ENCODE results near the gene GDPD1.
"Not testable (repeated sequence)": the region's sequence is repeated elsewhere in the genome, so short reads cannot be mapped to it uniquely, and the experiment has no call there.

GDPD1 gene

DNA sequence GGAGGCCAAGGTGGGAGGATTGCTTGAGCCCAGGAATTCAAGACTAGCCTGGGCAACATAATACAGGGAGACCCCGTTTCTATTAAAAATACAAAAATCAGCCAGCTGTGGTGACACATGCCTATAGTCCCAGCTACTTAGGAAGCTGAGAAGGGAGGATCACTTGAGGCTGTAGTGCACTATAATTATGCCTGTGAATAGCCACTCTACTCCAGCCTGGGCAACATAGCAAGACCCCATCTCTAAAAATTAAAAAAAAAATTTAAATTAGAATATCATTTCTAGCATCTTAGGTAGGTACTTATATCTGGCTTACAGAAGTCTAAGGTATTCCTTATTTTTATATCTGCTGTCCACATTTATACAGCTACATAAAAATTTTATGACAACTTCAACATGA, 18.0 kb upstream of the GDPD1 start:
- POLR2A ChIA-PET: no interaction called here

DNA sequence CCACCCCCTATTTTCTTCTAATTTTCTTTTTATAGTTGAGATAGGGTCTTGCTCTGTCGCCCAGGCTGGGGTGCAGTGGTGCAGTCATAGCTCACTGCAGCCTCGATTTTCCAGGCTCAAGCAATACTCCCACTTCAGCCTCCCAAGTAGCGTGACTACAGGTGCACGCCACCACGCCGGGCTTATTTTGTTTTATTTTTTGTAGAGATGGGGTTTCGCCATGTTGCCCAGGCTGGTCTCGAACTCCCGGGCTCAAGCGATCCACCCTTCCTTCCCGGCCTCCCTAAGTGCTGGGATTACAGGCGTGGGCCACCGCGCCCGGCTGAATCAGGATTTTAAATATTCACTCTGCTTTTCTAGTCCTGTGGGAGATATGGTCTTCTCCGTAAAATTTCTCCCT, 941 bp upstream of the GDPD1 start:
- Histone ChIP-seq H3K27me3 (replicated peaks in 2 of 5; ENCODE audit: control insufficient read depth in 4 of 5, insufficient read depth in 5 of 5, low read length in 4 of 5) (no peaks in the 10 kb centered on the region), H3K36me3 (ENCODE audit: control insufficient read depth in 4 of 4, insufficient read depth in 4 of 4, low read length in 3 of 4) (peaks cover 0 to 7% (median 4%) of the 10 kb centered on the region in 4 experiments), H3K4me1 (ENCODE audit: control extremely low read depth in 1 of 4, control insufficient read depth in 4 of 4, insufficient read depth in 4 of 4, low read length in 3 of 4) (peaks cover 2 to 17% (median 10%) of the 10 kb centered on the region in 4 experiments), H3K9me3 (ENCODE audit: control extremely low read depth in 1 of 5, control insufficient read depth in 4 of 5, insufficient read depth in 2 of 5, low read depth in 1 of 5, low read length in 4 of 5) (no peaks in the 10 kb centered on the region), H3K27ac (ENCODE audit: insufficient read depth in 1 of 2, low read depth in 1 of 2, low read length in 2 of 2, poor library complexity in 1 of 2, severe bottlenecking in 2 of 2) (peak overlapping the region in 1 of 2 experiments; percentile 95), H3K4me3 (ENCODE audit: control insufficient read depth in 1 of 7, extremely low read depth in 1 of 7, insufficient read depth in 4 of 7, low read depth in 2 of 7, low read length in 6 of 7) (peak overlapping the region in 1 of 7 experiments; percentile 95)
- ChIA-PET CTCF (interaction anchor here (0.8 kb wide), 1 partner anchor 70 kb away, joined by 3 read pairs; no protein-coding TSS in a partner anchor), POLR2A (interaction anchor here (0.9 kb wide), 1 partner anchor 64 kb away, joined by 3 read pairs; the partner anchor contains the start of gene SKA2)
- 98% methylated on average over 8 of the region's 16 CpGs for WGBS (ENCODE audit: insufficient coverage)
- no peak for DNase-seq

More for the DNA sequence above, 18.0 kb upstream of the GDPD1 start:
- CTCF ChIA-PET: no interaction called here
- Histone ChIP-seq H3K27ac (ENCODE audit: insufficient read depth in 1 of 2, low read depth in 1 of 2, low read length in 2 of 2, poor library complexity in 1 of 2, severe bottlenecking in 2 of 2) (no peak overlapping the region), H3K27me3 (replicated peaks in 2 of 5; ENCODE audit: control insufficient read depth in 4 of 5, insufficient read depth in 5 of 5, low read length in 4 of 5) (no peaks in the 10 kb centered on the region), H3K36me3 (ENCODE audit: control insufficient read depth in 4 of 4, insufficient read depth in 4 of 4, low read length in 3 of 4) (peaks cover 5 to 38% (median 18%) of the 10 kb centered on the region in 4 experiments), H3K4me1 (ENCODE audit: control extremely low read depth in 1 of 4, control insufficient read depth in 4 of 4, insufficient read depth in 4 of 4, low read length in 3 of 4) (no peaks in the 10 kb centered on the region), H3K4me3 (ENCODE audit: control insufficient read depth in 1 of 7, extremely low read depth in 1 of 7, insufficient read depth in 4 of 7, low read depth in 2 of 7, low read length in 6 of 7) (no peak overlapping the region), H3K9me3 (ENCODE audit: control extremely low read depth in 1 of 5, control insufficient read depth in 4 of 5, insufficient read depth in 2 of 5, low read depth in 1 of 5, low read length in 4 of 5) (no peaks in the 10 kb centered on the region)
- DNase-seq: no peak
- WGBS (ENCODE audit: insufficient coverage): 100% methylated on average over 1 of the region's 1 CpG

DNA sequence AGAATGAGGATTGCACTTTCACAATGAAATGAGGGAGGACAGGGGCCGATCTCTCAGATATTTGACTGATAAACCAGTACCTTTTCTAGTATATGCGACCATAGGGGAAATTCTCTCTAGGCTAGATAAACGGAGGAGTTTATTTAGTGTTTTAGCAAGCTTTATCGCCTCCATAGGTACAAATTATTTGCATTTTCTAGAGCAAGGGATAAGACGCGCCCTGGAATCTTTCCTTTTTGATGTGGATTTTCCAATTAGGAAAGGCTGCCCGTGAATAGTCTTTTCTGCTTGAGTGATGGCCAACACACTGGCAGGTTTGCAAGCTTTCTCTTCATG, 351 bp upstream of the GDPD1 start:
- H3K27me3 ChIP-seq (replicated peaks in 2 of 5; ENCODE audit: control insufficient read depth in 4 of 5, insufficient read depth in 5 of 5, low read length in 4 of 5): no peaks in the 10 kb centered on the region
- H3K9me3 ChIP-seq (ENCODE audit: control extremely low read depth in 1 of 5, control insufficient read depth in 4 of 5, insufficient read depth in 2 of 5, low read depth in 1 of 5, low read length in 4 of 5): no peaks in the 10 kb centered on the region
- ChIA-PET POLR2A (interaction anchor here (0.9 kb wide), 1 partner anchor 65 kb away, joined by 3 read pairs; the partner anchor contains the start of gene SKA2), CTCF (interaction anchor here (0.7 to 0.8 kb wide), 3 partner anchors 18 to 220 kb away, joined by 3 to 4 read pairs (median 3); no protein-coding TSS in a partner anchor)
- H3K27ac ChIP-seq (ENCODE audit: insufficient read depth in 1 of 2, low read depth in 1 of 2, low read length in 2 of 2, poor library complexity in 1 of 2, severe bottlenecking in 2 of 2): peak overlapping the region in 1 of 2 experiments; percentile 95
- peaks cover 0 to 5% (median 0%) of the 10 kb centered on the region in 4 experiments for H3K36me3 ChIP-seq (ENCODE audit: control insufficient read depth in 4 of 4, insufficient read depth in 4 of 4, low read length in 3 of 4)
- peaks cover 2 to 17% (median 10%) of the 10 kb centered on the region in 4 experiments for H3K4me1 ChIP-seq (ENCODE audit: control extremely low read depth in 1 of 4, control insufficient read depth in 4 of 4, insufficient read depth in 4 of 4, low read length in 3 of 4)
- peak overlapping the region; percentile 53 to 99 (median 95) for H3K4me3 ChIP-seq (ENCODE audit: control insufficient read depth in 1 of 7, extremely low read depth in 1 of 7, insufficient read depth in 4 of 7, low read depth in 2 of 7, low read length in 6 of 7)
- no peak for DNase-seq
- 30% methylated on average over 6 of the region's 7 CpGs for WGBS (ENCODE audit: insufficient coverage)

DNA sequence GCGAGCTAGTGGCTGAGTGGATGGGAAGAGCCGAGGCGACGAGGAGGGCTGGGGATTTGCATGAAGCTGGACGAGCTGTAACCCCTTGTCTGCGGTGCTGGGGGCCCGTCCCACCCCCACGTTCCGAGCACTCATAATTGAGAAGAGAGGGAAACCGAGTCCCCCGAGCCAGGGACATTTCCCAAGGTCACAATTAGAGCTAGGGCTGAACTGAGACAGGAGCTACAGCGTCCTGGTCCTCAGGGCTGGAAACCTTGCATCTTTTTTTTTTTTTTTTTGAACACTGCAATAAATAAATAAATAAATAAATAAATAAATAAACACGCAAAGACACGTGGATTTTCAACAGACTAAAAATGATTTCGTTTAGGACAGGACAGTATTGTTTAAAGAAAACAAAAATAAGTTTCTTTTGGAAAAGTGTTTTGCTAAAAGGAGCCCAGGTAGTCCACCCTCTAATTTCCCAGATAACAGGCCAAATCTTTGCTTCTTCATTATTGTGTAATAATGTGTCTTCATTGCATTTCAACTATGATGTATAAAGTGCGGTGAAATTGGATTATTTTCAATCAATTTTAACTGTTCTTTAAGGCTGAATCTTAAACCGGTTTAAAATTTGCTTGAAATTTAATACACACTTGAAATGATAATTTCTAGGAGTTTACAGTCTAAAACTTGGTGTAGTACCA, 992 bp downstream of the GDPD1 start:
- POLR2A ChIA-PET: interaction anchor here (0.6 kb wide), 1 partner anchor 56 kb away, joined by 3 read pairs; no protein-coding TSS in a partner anchor
- H3K4me1 ChIP-seq (ENCODE audit: control extremely low read depth in 1 of 4, control insufficient read depth in 4 of 4, insufficient read depth in 4 of 4, low read length in 3 of 4): peaks cover 2 to 17% (median 10%) of the 10 kb centered on the region in 4 experiments
- no peaks in the 10 kb centered on the region for H3K9me3 ChIP-seq (ENCODE audit: control extremely low read depth in 1 of 5, control insufficient read depth in 4 of 5, insufficient read depth in 2 of 5, low read depth in 1 of 5, low read length in 4 of 5)
- 0% methylated on average over 9 of the region's 17 CpGs for WGBS (ENCODE audit: insufficient coverage)
- no peaks in the 10 kb centered on the region for H3K36me3 ChIP-seq (ENCODE audit: control insufficient read depth in 4 of 4, insufficient read depth in 4 of 4, low read length in 3 of 4)
- H3K27me3 ChIP-seq (replicated peaks in 2 of 5; ENCODE audit: control insufficient read depth in 4 of 5, insufficient read depth in 5 of 5, low read length in 4 of 5): no peaks in the 10 kb centered on the region
- H3K4me3 ChIP-seq (ENCODE audit: control insufficient read depth in 1 of 7, extremely low read depth in 1 of 7, insufficient read depth in 4 of 7, low read depth in 2 of 7, low read length in 6 of 7): peak overlapping the region; percentile 91 to 99 (median 95)
- no peak for DNase-seq
- CTCF ChIA-PET: interaction anchor here (0.5 to 1.5 kb wide), 5 partner anchors 9 to 221 kb away, joined by 3 to 5 read pairs (median 4); no protein-coding TSS in a partner anchor
- peak overlapping the region; percentile 88 to 95 for H3K27ac ChIP-seq (ENCODE audit: insufficient read depth in 1 of 2, low read depth in 1 of 2, low read length in 2 of 2, poor library complexity in 1 of 2, severe bottlenecking in 2 of 2)

DNA sequence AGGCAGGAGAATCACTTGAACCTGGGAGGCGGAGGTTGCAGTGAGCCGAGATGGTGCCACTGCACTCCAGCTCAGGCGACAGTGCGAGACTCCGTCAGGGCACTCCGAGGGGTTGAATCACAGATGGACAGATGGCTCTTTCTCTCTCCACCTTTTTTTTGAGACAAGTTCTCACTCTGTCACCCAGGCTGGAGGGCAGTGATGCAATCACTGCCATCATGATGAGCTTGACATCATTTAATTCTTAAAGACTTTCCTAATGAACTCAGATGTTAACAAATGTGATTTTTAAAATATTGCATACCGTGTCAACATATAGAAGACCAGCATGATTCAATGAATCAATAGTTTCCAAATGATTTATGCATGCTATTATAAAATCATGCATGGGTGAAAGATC, 3.5 kb downstream of the GDPD1 start:
- POLR2A ChIA-PET: no interaction called here
- H3K27me3 ChIP-seq (replicated peaks in 2 of 5; ENCODE audit: control insufficient read depth in 4 of 5, insufficient read depth in 5 of 5, low read length in 4 of 5): no peaks in the 10 kb centered on the region
- DNase-seq: no peak
- H3K4me1 ChIP-seq (ENCODE audit: control extremely low read depth in 1 of 4, control insufficient read depth in 4 of 4, insufficient read depth in 4 of 4, low read length in 3 of 4): peaks cover 2 to 17% (median 10%) of the 10 kb centered on the region in 4 experiments
- no peaks in the 10 kb centered on the region for H3K36me3 ChIP-seq (ENCODE audit: control insufficient read depth in 4 of 4, insufficient read depth in 4 of 4, low read length in 3 of 4)
- no peak overlapping the region for H3K4me3 ChIP-seq (ENCODE audit: control insufficient read depth in 1 of 7, extremely low read depth in 1 of 7, insufficient read depth in 4 of 7, low read depth in 2 of 7, low read length in 6 of 7)
- WGBS (ENCODE audit: insufficient coverage): 100% methylated on average over 6 of the region's 7 CpGs
- no peak overlapping the region for H3K27ac ChIP-seq (ENCODE audit: insufficient read depth in 1 of 2, low read depth in 1 of 2, low read length in 2 of 2, poor library complexity in 1 of 2, severe bottlenecking in 2 of 2)
- H3K9me3 ChIP-seq (ENCODE audit: control extremely low read depth in 1 of 5, control insufficient read depth in 4 of 5, insufficient read depth in 2 of 5, low read depth in 1 of 5, low read length in 4 of 5): no peaks in the 10 kb centered on the region
- CTCF ChIA-PET: no interaction called here

DNA sequence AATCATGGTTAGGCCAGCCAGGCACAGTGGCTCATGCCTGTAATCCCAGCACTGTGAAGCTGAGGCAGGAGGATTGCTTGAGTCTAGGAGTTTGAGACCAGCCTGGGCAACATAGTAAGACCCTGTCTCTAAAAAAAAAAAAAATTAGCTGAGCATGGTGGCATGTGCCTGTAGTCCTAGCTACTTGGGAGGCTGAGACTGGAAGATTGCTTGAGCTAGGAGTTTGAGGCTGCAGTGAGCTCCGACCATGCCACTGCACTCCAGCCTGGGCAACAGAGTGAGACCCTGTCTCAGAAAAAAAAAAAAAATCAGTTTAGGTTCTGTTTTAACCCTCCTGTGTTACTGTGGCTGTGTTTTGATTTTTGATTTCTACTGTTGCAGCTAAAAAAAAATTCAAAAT, 8.3 kb downstream of the GDPD1 start:
- H3K4me1 ChIP-seq (ENCODE audit: control extremely low read depth in 1 of 4, control insufficient read depth in 4 of 4, insufficient read depth in 4 of 4, low read length in 3 of 4); H3K36me3 ChIP-seq (ENCODE audit: control insufficient read depth in 4 of 4, insufficient read depth in 4 of 4, low read length in 3 of 4); H3K9me3 ChIP-seq (ENCODE audit: control extremely low read depth in 1 of 5, control insufficient read depth in 4 of 5, insufficient read depth in 2 of 5, low read depth in 1 of 5, low read length in 4 of 5); DNase-seq; H3K4me3 ChIP-seq (ENCODE audit: control insufficient read depth in 1 of 7, extremely low read depth in 1 of 7, insufficient read depth in 4 of 7, low read depth in 2 of 7, low read length in 6 of 7); H3K27ac ChIP-seq (ENCODE audit: insufficient read depth in 1 of 2, low read depth in 1 of 2, low read length in 2 of 2, poor library complexity in 1 of 2, severe bottlenecking in 2 of 2); H3K27me3 ChIP-seq (replicated peaks in 2 of 5; ENCODE audit: control insufficient read depth in 4 of 5, insufficient read depth in 5 of 5, low read length in 4 of 5); POLR2A ChIA-PET: not testable (repeated sequence)
- CTCF ChIA-PET: interaction anchor here (0.6 to 1.6 kb wide), 7 partner anchors 11 to 808 kb away, joined by 3 to 4 read pairs (median 3); no protein-coding TSS in a partner anchor
- 100% methylated on average over 1 of the region's 1 CpG for WGBS (ENCODE audit: insufficient coverage)

DNA sequence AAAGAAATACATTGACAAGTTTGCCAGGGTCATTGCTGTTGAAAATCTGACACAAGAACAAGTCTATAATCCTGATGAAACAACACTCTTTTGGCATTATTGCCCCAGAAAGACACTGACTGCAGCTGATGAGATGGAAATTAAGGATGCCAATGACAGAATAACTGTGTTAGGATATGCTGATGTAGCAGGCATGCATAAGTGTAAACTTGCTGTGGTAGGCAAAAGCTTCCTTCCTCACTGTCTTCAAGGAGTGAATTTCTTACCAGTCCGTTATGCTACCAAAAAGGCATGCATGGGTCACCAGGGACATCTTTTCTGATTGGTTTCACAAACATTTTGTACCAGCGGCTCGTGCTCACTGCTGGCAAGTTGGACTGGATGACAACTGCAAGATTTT, 10.5 kb downstream of the GDPD1 start:
- ChIA-PET POLR2A (no interaction called here), CTCF (interaction anchor here (1.5 kb wide), 1 partner anchor 10 kb away, joined by 4 read pairs; no protein-coding TSS in a partner anchor)
- H3K36me3 ChIP-seq (ENCODE audit: control insufficient read depth in 4 of 4, insufficient read depth in 4 of 4, low read length in 3 of 4): no peaks in the 10 kb centered on the region
- no peaks in the 10 kb centered on the region for H3K27me3 ChIP-seq (replicated peaks in 2 of 5; ENCODE audit: control insufficient read depth in 4 of 5, insufficient read depth in 5 of 5, low read length in 4 of 5)
- H3K9me3 ChIP-seq (ENCODE audit: control extremely low read depth in 1 of 5, control insufficient read depth in 4 of 5, insufficient read depth in 2 of 5, low read depth in 1 of 5, low read length in 4 of 5): no peaks in the 10 kb centered on the region
- DNase-seq: no peak
- no peak overlapping the region for H3K4me3 ChIP-seq (ENCODE audit: control insufficient read depth in 1 of 7, extremely low read depth in 1 of 7, insufficient read depth in 4 of 7, low read depth in 2 of 7, low read length in 6 of 7)
- 100% methylated on average over 3 of the region's 3 CpGs for WGBS (ENCODE audit: insufficient coverage)
- H3K27ac ChIP-seq (ENCODE audit: insufficient read depth in 1 of 2, low read depth in 1 of 2, low read length in 2 of 2, poor library complexity in 1 of 2, severe bottlenecking in 2 of 2): no peak overlapping the region
- no peaks in the 10 kb centered on the region for H3K4me1 ChIP-seq (ENCODE audit: control extremely low read depth in 1 of 4, control insufficient read depth in 4 of 4, insufficient read depth in 4 of 4, low read length in 3 of 4)

Measured in common myeloid progenitor, CD34-positive (primary cell).